Activated T-cell treated with anti-CD3 and anti-CD28 coated beads for 24 hours (primary cell): Measurements from ENCODE around the gene IMPG1.
"Not testable (repeated sequence)": the region's sequence is repeated elsewhere in the genome, so short reads cannot be mapped to it uniquely, and the experiment has no call there.

Experiments used
- DNase-seq: peaks from one replicate; pipeline ENCODE4 v3.0.0-alpha.2; 2020; ENCODE audit warnings: low read depth

The IMPG1 gene

GRCh38 chr6:75952128-75952527, 120.3 kb downstream of the IMPG1 start:
- DNase-seq = no peak

- no peak for DNase-seq
These were observed 124.5 kb downstream of the IMPG1 start for GRCh38 chr6:75947935-75948334.

DNA sequence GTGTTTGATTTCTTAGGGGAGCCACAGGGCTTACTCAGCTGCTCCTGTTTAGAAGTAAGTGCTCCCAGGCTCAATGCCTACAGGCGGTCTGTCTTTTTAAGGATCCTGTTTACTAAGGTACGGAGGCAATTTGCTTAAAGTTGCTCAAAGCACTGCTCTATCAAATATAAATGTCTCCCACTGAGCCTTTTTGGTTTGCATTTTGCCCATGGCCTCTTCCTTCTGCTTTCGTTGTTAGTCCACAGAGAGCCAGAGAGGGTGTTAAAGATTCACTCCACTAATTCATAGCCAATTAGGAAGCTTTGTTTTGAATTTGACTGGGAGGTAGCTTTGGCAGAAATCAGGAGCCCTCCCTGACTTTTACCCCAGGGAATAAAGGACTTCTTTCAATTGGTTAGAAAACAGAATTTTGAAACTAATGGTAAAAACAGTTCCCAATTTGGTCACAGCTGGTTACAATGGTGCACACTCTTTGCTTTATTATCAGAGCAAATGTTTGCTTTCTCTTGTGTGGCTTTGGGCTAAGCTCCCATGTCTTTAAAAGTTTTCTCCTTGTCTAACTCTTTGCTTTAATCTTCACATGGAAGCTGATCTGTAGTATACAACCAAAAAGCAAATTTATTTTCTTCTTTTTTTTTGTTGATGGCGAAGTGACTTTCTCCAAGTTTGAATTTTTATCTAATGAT, 126.2 kb downstream of the IMPG1 start:
- no peak for DNase-seq

- no peak for DNase-seq
These were observed 129.1 kb downstream of the IMPG1 start for GRCh38 chr6:75943381-75943780.

DNA sequence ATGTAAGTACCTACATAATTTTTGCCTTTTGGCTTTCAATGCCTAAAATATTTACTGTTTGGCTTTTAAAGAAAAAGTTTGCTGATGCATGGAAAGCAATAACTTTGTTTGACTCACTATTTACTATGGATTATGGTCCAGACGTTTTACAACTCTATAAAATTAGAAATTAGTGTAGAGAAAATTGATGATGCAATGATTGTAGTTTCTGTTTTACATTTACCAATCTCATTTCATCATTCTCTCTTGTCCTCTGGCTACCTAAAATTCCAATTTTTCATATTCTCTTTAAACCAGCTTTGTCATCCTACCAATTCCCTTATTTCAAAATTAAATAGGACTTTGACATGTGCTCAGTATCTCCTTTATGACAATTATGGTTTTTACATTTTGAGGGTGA, 131.0 kb downstream of the IMPG1 start:
- DNase-seq = no peak

DNA sequence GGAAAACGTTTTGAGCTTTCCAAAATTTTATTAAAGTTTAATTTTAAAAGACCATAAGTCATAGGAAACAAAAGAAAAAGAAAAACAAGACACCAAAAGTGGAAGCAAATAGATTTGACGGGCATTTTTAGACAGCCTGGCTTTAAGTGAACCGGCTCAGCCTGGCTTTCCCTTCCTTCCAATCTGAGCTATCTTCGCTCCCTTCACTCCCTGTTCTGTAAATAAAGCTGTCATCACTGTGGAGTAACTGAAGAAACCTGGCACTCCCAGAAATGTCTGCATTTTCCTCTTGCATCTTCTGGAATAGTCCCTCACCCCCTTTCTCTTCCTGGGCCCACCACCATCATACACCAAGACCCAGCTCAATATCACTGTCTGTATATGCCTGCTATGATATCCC, 131.9 kb downstream of the IMPG1 start:
- no peak for DNase-seq

DNA sequence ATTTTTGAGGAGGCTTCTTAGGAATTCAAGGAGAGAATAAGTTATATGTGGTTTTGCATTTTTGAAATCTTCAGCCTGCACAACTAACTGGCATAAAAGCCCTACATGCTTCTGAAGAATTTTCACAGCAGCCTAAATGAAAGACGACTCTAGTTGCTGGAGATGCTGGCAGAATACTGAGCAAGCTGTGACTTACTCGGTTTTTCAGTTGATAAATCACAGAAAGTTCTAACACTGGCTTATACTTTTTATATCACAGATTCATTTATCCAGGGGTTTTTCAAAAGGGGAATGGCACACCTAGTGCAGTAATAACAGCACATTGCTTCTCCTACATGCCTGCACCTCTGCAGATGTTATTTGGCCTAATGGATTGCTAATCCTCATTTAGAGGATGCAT, 134.6 kb downstream of the IMPG1 start:
- DNase-seq = no peak

GRCh38 chr6:75936682-75937081, 135.8 kb downstream of the IMPG1 start:
- no peak for DNase-seq

DNA sequence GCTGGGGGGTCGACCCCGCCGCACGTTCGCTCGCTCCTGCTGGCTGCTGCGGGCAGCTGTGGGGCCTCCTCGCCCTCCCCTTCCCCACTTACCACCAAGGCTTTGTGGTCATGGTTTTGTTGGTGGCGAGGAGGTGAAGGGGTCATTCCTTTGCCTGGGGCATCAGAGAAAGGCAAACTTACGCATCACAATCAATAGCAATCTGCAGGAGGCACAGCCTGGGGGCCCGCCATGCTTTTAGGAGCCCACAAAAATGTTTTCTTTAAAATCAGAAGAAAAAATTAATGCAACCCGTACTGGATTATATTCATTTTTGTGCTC, 137.0 kb downstream of the IMPG1 start:
- no peak for DNase-seq

DNA sequence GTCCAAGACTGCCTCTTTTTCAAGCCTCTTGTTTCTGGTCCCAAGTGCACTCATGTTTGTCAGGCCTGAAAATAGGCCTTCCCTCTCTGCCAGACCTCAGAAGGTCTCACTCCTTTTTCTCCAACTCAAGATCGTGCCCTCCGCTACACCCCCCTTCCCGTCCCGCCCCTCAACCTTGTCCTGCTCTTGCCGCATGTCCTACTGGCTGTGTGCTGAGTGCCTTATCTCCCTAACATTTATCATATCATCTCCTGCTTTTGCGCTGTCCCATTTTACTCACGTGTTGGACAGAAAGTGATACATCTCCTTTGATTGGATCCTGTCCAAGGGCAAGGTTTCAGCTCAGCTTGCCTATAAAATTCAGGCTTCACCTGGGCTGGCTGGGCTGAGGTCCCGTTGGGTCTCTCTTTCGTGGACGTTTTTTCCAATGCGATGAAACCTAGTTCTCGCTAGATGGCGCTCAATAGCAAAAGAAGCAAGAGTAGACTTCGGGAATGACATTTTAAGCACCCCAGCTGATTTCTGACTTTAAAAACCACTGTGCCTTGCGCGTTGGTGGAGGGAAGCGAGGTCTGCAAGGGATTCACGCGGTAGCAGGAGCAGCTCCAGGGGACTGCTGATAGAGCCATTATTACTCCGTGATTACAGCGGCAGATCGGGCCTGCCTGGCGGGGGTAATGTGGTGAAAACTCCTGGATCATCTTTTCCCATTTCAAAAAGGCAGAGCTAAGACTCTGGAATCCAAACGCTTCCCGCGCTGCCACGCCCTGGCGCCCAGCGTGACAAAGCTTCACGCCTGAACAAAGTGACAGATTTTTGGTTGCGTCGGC, 137.6 kb downstream of the IMPG1 start:
- DNase-seq = peak; percentile 4

GRCh38 chr6:75933387-75933975, 139.0 kb downstream of the IMPG1 start:
- no peak for DNase-seq

DNA sequence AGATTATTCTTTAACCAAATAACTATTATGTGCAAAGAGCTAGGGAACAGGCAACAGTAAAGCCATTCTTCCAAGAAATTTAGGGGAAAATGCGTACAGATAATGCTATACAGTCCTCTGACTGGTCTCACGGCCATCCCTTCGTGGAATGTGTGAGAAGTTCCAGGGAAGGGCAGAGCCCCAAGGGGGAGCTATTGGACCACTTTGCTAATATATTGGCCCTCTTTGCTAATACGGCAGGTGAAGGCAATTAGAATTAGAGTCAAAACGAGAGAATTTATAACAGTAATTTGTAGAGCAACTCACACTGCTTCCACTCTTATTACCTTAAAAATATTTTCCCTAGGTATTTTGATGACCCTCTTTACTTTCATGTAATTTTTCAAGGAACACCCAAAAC, 140.4 kb downstream of the IMPG1 start:
- no peak for DNase-seq

DNA sequence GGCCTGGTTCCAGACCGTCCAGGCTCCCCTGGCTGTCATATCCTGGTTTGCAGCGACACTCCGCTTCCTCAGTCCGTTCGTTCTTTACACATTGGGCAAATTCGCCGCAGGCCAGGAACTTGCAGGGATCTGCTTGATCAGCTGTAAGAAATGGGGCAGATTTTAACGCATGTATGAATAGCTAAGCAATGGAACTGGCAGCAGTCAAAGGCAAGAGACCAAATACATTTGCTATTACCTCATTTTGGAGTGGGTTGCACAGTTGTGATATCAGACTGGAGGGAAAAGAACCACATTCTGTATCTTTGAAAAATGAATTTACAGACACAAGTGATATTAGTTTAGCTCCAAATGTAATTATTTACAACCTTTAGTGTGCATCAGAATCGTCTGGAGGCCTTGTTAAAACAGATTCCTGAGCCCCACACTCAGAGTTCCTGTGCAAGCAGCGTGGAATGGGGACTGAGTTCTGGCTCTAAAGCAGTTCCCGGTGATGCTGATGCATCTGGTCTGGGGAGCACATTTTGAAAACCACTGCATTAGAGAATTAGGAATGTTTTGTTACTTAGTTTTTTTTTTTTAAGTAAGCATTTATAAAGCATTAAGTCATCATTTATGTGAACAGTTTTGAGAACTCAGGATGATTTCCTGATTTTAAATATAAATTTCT, 141.3 kb downstream of the IMPG1 start:
- no peak for DNase-seq

GRCh38 chr6:75926293-75927168, 145.9 kb downstream of the IMPG1 start:
- no peak for DNase-seq

DNA sequence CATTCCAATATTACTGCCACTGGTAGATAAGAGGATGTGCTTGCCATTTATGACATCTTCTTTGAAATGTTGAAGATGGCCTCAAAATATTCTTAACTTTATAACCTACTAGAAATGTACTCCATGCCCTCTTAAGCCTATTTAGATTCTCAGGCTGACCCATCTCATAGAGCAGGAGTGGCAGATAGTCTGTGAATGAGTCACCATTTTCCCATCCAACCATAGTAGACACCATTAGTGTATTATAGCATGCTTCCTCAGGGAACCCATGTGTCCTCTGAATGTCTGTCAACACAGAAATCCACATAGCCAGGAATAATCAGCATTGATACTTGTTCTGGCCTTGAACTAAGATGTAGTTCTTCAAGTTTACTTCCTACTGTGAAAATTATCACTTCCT, 150.2 kb downstream of the IMPG1 start:
- DNase-seq = no peak

DNA sequence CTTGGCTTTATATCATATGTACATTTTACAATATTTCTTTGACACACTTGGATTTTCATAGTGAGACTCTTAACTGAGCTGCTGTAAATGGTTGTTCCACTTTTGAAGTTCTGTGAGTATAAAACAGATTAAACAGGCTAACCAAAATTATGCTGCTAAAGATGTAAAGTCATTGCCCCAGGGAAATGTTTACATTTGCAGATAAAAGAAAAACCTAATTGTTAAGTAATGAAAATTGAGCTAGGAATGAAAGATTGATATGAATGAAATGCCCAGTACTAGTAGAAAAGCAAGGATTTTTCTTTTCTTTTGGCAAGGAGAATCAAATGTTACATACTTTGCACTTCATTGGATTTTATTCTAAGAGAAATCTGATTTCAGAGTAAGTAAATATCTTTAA, 159.4 kb downstream of the IMPG1 start:
- DNase-seq = no peak

- DNase-seq = no peak
These were observed 165.0 kb downstream of the IMPG1 start for GRCh38 chr6:75907444-75907843.

DNA sequence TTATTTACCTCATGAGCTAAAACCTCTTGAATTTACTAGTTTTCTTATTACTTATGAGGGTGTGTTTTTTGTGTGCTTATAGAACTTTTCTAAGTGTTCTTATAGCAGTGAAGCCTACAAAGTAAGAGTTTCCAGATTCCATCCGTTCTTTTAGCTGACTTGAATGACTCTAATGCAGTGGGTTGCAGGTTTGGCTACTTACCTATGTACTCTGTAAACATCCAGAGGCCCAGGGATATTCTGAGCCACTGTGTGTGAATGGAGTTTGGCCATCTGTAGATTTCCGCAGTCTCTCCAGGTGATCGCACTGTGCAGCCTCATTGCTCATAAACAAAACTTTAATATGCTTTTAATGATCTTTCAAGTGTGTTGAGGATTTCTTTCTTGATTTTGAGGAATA, 165.6 kb downstream of the IMPG1 start:
- no peak for DNase-seq

- DNase-seq = not testable (repeated sequence)
These were observed 167.3 kb downstream of the IMPG1 start for GRCh38 chr6:75905129-75905528.

- DNase-seq = not testable (repeated sequence)
These were observed 172.2 kb downstream of the IMPG1 start for GRCh38 chr6:75900216-75900615.

DNA sequence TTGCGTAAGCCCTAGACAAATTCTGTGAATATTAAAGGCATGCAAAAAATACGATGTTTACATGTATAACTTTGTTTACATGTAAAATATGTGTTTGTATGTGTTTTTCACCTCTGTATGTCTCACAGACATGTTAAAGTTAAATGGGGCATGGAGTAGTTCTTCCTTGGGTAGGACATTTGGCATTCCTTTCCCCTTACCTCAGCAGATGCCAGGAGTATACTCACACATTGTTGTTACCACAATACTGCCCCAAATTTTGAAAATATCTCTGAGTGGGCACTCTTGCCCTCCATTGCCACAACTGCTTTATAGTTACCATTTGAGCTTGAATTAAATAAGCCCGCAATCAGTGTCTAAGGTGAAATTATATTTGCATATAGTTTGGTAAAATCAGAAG, 175.9 kb downstream of the IMPG1 start:
- no peak for DNase-seq

DNA sequence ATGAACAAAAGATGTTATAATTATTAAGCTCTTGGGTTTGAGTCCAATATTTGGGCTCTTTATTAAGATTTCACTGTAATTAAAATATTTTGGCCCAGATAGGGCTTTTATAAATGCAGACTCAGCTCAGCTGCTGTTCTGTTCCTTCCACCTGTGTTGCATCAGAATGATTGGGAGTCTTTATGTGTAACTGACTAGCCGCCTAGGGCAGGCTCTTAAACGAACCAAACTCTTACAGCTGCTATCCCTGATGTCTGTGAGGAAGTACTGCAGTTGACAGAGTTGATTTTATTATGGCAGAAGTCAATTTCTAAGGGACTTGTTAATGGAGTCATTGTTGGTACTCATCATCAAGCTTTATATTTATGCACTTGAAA, 178.7 kb downstream of the IMPG1 start:
- no peak for DNase-seq
